ENCODE data around the gene ABCC4.
"Not testable (repeated sequence)": the region's sequence is repeated elsewhere in the genome, so short reads cannot be mapped to it uniquely, and the experiment has no call there.

ABCC4 gene

GRCh38 chr13:95268343-95269065 is 32.7 kb downstream of the ABCC4 start:
- peaks cover 50% of the 10 kb centered on the region for H3K4me1 ChIP-seq (ENCODE audit: insufficient read depth, low read length)
- H3K9ac ChIP-seq (ENCODE audit: low read length); H3K4me3 ChIP-seq (ENCODE audit: low read depth in 1 of 2, low read length in 2 of 2); H3K36me3 ChIP-seq (ENCODE audit: insufficient read depth, low read length); H3K27ac ChIP-seq (ENCODE audit: low read depth, low read length); H3K27me3 ChIP-seq (ENCODE audit: control insufficient read depth in 1 of 2, insufficient read depth in 2 of 2, low read length in 2 of 2); H3K9me3 ChIP-seq (ENCODE audit: low read length): not testable (repeated sequence)

- Histone ChIP-seq H3K27me3 (ENCODE audit: control insufficient read depth in 1 of 2, insufficient read depth in 2 of 2, low read length in 2 of 2) (no peaks in the 10 kb centered on the region), H3K4me1 (ENCODE audit: insufficient read depth, low read length) (peaks cover 47% of the 10 kb centered on the region), H3K9ac (ENCODE audit: low read length) (no peak overlapping the region), H3K9me3 (ENCODE audit: low read length) (no peaks in the 10 kb centered on the region), H3K4me3 (ENCODE audit: low read depth in 1 of 2, low read length in 2 of 2) (no peak overlapping the region), H3K36me3 (ENCODE audit: insufficient read depth, low read length) (no peaks in the 10 kb centered on the region), H3K27ac (ENCODE audit: low read depth, low read length) (peak overlapping the region; percentile 45)
Measured at GRCh38 chr13:95267662-95268342, 33.4 kb downstream of the ABCC4 start.

- no peak overlapping the region for H3K27ac ChIP-seq (ENCODE audit: low read depth, low read length)
- no peaks in the 10 kb centered on the region for H3K36me3 ChIP-seq (ENCODE audit: insufficient read depth, low read length)
- H3K4me1 ChIP-seq (ENCODE audit: insufficient read depth, low read length) = peaks cover 19% of the 10 kb centered on the region
- H3K4me3 ChIP-seq (ENCODE audit: low read depth in 1 of 2, low read length in 2 of 2) = no peak overlapping the region
- H3K27me3 ChIP-seq (ENCODE audit: control insufficient read depth in 1 of 2, insufficient read depth in 2 of 2, low read length in 2 of 2) = no peaks in the 10 kb centered on the region
- H3K9me3 ChIP-seq (ENCODE audit: low read length) = no peaks in the 10 kb centered on the region
- H3K9ac ChIP-seq (ENCODE audit: low read length) = no peak overlapping the region
Measured at GRCh38 chr13:95264225-95264624, 37.0 kb downstream of the ABCC4 start.

- H3K9ac ChIP-seq (ENCODE audit: low read length) = no peak overlapping the region
- peaks cover 7% of the 10 kb centered on the region for H3K4me1 ChIP-seq (ENCODE audit: insufficient read depth, low read length)
- no peaks in the 10 kb centered on the region for H3K27me3 ChIP-seq (ENCODE audit: control insufficient read depth in 1 of 2, insufficient read depth in 2 of 2, low read length in 2 of 2)
- H3K9me3 ChIP-seq (ENCODE audit: low read length) = no peaks in the 10 kb centered on the region
- H3K27ac ChIP-seq (ENCODE audit: low read depth, low read length) = no peak overlapping the region
- H3K36me3 ChIP-seq (ENCODE audit: insufficient read depth, low read length) = no peaks in the 10 kb centered on the region
- H3K4me3 ChIP-seq (ENCODE audit: low read depth in 1 of 2, low read length in 2 of 2) = no peak overlapping the region
Measured at GRCh38 chr13:95262837-95263384, 38.3 kb downstream of the ABCC4 start.

GRCh38 chr13:95261956-95262355 is 39.3 kb downstream of the ABCC4 start:
- H3K27me3 ChIP-seq (ENCODE audit: control insufficient read depth in 1 of 2, insufficient read depth in 2 of 2, low read length in 2 of 2) = no peaks in the 10 kb centered on the region

GRCh38 chr13:95260031-95260525 is 41.2 kb downstream of the ABCC4 start:
- H3K9me3 ChIP-seq (ENCODE audit: low read length) = no peaks in the 10 kb centered on the region
- no peak overlapping the region for H3K9ac ChIP-seq (ENCODE audit: low read length)
- no peaks in the 10 kb centered on the region for H3K27me3 ChIP-seq (ENCODE audit: control insufficient read depth in 1 of 2, insufficient read depth in 2 of 2, low read length in 2 of 2)
- no peak overlapping the region for H3K27ac ChIP-seq (ENCODE audit: low read depth, low read length)
- no peaks in the 10 kb centered on the region for H3K4me1 ChIP-seq (ENCODE audit: insufficient read depth, low read length)
- H3K4me3 ChIP-seq (ENCODE audit: low read depth in 1 of 2, low read length in 2 of 2) = no peak overlapping the region
- H3K36me3 ChIP-seq (ENCODE audit: insufficient read depth, low read length) = no peaks in the 10 kb centered on the region

More at GRCh38 chr13:95261956-95262355, 39.3 kb downstream of the ABCC4 start:
- H3K27ac ChIP-seq (ENCODE audit: low read depth, low read length) = no peak overlapping the region
- H3K9ac ChIP-seq (ENCODE audit: low read length) = no peak overlapping the region
- H3K36me3 ChIP-seq (ENCODE audit: insufficient read depth, low read length) = no peaks in the 10 kb centered on the region
- no peaks in the 10 kb centered on the region for H3K9me3 ChIP-seq (ENCODE audit: low read length)
- no peaks in the 10 kb centered on the region for H3K4me1 ChIP-seq (ENCODE audit: insufficient read depth, low read length)
- no peak overlapping the region for H3K4me3 ChIP-seq (ENCODE audit: low read depth in 1 of 2, low read length in 2 of 2)

GRCh38 chr13:95258619-95259194 is 42.5 kb downstream of the ABCC4 start:
- Histone ChIP-seq H3K9me3 (ENCODE audit: low read length) (no peaks in the 10 kb centered on the region), H3K27me3 (ENCODE audit: control insufficient read depth in 1 of 2, insufficient read depth in 2 of 2, low read length in 2 of 2) (no peaks in the 10 kb centered on the region), H3K9ac (ENCODE audit: low read length) (no peak overlapping the region), H3K36me3 (ENCODE audit: insufficient read depth, low read length) (no peaks in the 10 kb centered on the region), H3K27ac (ENCODE audit: low read depth, low read length) (no peak overlapping the region), H3K4me1 (ENCODE audit: insufficient read depth, low read length) (no peaks in the 10 kb centered on the region), H3K4me3 (ENCODE audit: low read depth in 1 of 2, low read length in 2 of 2) (no peak overlapping the region)

GRCh38 chr13:95258098-95258497 is 43.2 kb downstream of the ABCC4 start:
- no peak overlapping the region for H3K4me3 ChIP-seq (ENCODE audit: low read depth in 1 of 2, low read length in 2 of 2)
- no peak overlapping the region for H3K27ac ChIP-seq (ENCODE audit: low read depth, low read length)
- H3K9me3 ChIP-seq (ENCODE audit: low read length) = no peaks in the 10 kb centered on the region
- H3K36me3 ChIP-seq (ENCODE audit: insufficient read depth, low read length) = no peaks in the 10 kb centered on the region
- H3K9ac ChIP-seq (ENCODE audit: low read length) = no peak overlapping the region
- no peaks in the 10 kb centered on the region for H3K27me3 ChIP-seq (ENCODE audit: control insufficient read depth in 1 of 2, insufficient read depth in 2 of 2, low read length in 2 of 2)
- no peaks in the 10 kb centered on the region for H3K4me1 ChIP-seq (ENCODE audit: insufficient read depth, low read length)

GRCh38 chr13:95256091-95256490 is 45.2 kb downstream of the ABCC4 start:
- Histone ChIP-seq H3K27ac (ENCODE audit: low read depth, low read length) (no peak overlapping the region), H3K36me3 (ENCODE audit: insufficient read depth, low read length) (no peaks in the 10 kb centered on the region), H3K4me3 (ENCODE audit: low read depth in 1 of 2, low read length in 2 of 2) (no peak overlapping the region), H3K9me3 (ENCODE audit: low read length) (no peaks in the 10 kb centered on the region), H3K9ac (ENCODE audit: low read length) (no peak overlapping the region), H3K4me1 (ENCODE audit: insufficient read depth, low read length) (no peaks in the 10 kb centered on the region), H3K27me3 (ENCODE audit: control insufficient read depth in 1 of 2, insufficient read depth in 2 of 2, low read length in 2 of 2) (no peaks in the 10 kb centered on the region)

GRCh38 chr13:95255072-95255732 is 46.0 kb downstream of the ABCC4 start:
- H3K27me3 ChIP-seq (ENCODE audit: control insufficient read depth in 1 of 2, insufficient read depth in 2 of 2, low read length in 2 of 2) = no peaks in the 10 kb centered on the region
- no peak overlapping the region for H3K9ac ChIP-seq (ENCODE audit: low read length)
- H3K9me3 ChIP-seq (ENCODE audit: low read length) = no peaks in the 10 kb centered on the region
- H3K27ac ChIP-seq (ENCODE audit: low read depth, low read length) = no peak overlapping the region
- H3K4me1 ChIP-seq (ENCODE audit: insufficient read depth, low read length) = no peaks in the 10 kb centered on the region
- no peak overlapping the region for H3K4me3 ChIP-seq (ENCODE audit: low read depth in 1 of 2, low read length in 2 of 2)
- H3K36me3 ChIP-seq (ENCODE audit: insufficient read depth, low read length) = no peaks in the 10 kb centered on the region

GRCh38 chr13:95254339-95254738 is 46.9 kb downstream of the ABCC4 start:
- Histone ChIP-seq H3K9ac (ENCODE audit: low read length) (no peak overlapping the region), H3K4me1 (ENCODE audit: insufficient read depth, low read length) (no peaks in the 10 kb centered on the region), H3K36me3 (ENCODE audit: insufficient read depth, low read length) (no peaks in the 10 kb centered on the region), H3K4me3 (ENCODE audit: low read depth in 1 of 2, low read length in 2 of 2) (no peak overlapping the region), H3K9me3 (ENCODE audit: low read length) (no peaks in the 10 kb centered on the region), H3K27me3 (ENCODE audit: control insufficient read depth in 1 of 2, insufficient read depth in 2 of 2, low read length in 2 of 2) (no peaks in the 10 kb centered on the region), H3K27ac (ENCODE audit: low read depth, low read length) (no peak overlapping the region)

Measured in muscle layer of colon (tissue), 2 donors.